Activated gamma-delta T cell treated with Interleukin-2 at 50 U/mL for 16 hours (primary cell): ENCODE data around the gene RPS15A.
"Not testable (repeated sequence)": the region's sequence is repeated elsewhere in the genome, so short reads cannot be mapped to it uniquely, and the experiment has no call there.

ENCODE experiments used
- DNase-seq: peaks from one replicate; pipeline ENCODE4 v3.0.0-alpha.2; 2020

RPS15A gene

DNA sequence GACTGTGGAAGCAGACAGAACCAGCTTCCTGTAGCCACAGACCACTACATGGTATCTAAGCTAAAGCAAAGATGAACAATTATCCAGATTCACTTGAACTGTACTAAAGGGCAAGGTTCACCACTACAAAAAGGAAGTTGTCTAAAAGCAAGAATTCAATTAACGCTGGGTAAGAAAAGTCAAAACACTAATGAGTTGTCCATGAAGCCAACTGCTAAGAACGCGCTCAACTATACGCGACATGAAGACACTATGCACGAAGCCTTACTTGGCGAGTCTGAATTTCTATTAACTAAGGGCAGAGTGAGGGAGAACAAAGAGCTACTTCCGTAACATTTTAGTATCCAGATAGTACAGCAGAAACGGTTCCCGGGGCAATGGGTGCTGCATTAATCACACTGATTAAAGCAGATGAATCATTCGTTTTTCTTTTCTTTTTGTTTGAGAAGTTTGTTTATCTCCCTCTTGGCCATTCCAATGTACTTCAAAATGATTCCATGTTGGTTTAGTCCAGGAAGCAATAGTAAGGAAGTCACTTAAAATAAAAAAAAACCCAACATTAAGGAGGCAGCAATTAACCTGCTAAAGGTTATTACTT is 2.8 kb upstream of the RPS15A start:
- no peak for DNase-seq

- no peak for DNase-seq
These were observed 652 bp downstream of the RPS15A start for GRCh38 chr16:18789515-18789849.

DNA sequence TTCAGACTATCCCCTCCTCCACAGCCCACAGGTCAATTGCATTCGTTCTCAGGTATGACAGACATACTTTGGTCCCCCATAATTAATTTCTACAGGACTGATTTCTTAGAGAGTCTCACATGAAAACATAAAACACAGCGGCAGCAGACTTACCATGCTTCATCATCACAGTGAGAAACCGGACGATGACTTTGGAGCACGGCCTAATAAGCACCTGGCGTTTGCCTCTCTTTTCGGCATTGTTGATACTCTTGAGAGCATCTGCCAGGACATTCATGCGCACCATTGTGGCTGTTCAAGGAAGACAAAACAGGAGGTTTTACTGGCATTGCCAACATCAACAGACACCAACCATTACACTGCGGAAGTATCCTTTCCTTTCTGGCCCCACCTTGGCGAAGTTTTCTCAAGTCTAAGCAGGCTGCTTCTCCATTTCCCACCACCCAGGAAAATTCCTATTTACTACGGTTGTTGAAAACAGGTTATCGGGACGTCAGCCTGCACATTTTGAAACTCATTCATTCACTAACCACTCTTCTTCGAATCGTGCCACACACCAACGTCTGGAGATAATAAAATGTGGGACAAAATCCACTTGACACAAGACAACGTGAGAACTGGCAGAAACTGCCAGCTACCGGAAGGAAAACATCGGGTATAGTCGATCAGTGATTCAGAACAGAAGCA is 1.2 kb downstream of the RPS15A start:
- DNase-seq = no peak

GRCh38 chr16:18784917-18785623 is 5.1 kb downstream of the RPS15A start:
- no peak for DNase-seq

DNA sequence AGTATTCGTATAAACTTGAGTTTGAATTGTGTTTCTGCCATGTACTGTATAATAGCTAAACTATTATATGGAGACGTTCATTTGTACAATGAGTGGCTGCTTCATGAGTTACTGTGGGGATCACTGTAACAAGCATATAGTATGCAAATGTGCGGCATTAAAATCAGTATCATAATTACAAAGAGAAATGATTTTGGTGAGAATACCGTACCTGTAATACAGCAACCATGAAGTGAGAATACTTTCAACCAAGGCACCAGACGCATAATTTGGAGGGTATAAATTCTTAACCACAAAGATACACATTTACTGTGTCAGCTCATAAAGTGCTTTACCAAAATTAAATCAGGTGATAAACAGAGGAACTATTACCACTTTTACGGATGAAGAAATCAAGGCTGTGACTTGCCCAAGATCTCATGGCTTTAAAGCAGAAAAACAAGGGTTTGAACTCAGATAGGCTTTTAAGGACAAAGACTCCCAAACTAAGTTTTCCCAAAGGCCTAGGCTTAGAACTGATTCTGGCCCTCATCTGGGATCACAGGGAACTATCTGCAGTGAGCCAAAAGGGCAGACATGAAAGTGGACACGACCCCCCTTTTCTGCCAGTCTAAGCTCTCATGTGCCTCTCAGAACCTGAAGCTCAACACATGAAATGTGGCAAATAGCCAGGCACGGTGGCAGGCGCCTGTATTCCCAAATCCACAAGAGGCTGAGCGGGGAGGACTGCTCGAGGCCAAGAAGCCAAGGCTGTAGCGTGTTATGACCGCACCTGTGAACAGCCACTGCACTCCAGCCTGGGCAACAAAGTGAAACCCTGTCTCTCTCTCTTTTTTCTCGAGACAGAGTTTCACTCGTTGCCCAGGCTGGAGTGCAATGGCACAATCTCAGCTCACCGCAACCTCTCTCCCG is 6.4 kb downstream of the RPS15A start:
- DNase-seq = no peak

DNA sequence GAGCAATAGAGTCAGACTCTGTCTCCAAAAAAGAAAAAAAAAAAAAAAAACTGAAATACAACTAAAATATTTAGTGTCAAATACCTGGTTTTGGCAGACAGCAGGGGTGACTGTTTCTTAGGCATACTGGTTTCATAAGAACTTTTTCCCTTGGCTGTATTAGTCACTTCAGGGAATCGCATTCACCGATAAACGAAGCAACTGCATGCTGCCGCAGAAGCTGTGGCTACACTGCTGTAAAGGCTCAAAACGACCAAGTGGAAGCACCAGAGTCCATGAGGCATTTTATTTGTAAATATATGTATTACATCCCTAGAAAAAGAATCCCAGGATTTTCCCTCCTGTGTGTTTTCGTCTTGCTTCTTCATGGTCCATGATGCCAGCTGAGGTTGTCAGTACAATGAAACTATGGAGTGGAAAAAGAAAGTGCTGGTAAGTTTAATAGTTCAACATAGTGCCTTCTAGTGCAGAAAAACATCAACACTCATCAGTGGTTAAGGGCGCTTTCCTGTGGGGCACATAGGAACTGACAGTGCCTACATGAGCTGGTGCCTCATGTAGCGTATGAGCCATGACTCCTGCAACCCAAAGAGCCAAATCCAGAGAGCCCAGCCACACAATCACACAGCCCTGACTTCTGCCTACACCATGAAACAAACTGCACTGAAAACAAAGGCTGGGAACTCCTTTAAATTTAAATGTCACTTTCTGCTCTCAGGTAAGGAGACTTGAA is 7.3 kb downstream of the RPS15A start:
- DNase-seq = no peak

- not testable (repeated sequence) for DNase-seq
These were observed 8.9 kb downstream of the RPS15A start for GRCh38 chr16:18781232-18781631.

DNA sequence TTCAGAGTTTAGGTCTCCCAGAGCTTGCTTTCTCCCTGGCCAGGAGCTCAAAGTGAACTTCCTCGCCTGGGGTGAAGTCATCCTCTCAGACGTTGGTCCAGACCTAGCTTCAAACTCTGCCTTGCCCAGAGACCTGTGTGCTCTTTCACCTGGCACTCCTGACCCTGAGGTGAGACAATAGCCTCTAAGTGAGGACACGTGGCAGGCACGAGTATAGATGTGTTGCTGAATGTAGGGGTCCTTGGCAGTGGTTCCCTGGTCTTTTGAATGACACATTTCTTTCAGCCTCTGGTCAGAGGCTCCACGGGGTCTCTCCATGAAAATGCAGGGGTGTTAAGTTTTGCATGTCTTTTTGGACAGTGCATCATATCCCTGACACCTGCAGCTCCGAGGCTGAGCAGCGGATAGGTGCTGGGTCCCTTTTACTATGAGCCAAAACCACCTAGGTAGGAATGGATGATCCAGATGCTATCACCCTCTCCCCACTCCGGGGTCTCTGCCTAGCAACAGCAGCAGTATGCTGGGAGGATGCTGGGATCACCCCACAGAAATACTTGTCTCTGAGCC is 9.6 kb downstream of the RPS15A start:
- not testable (repeated sequence) for DNase-seq

- DNase-seq = not testable (repeated sequence)
These were observed 12.5 kb downstream of the RPS15A start for GRCh38 chr16:18777664-18778063.

- DNase-seq = not testable (repeated sequence)
These were observed 13.8 kb downstream of the RPS15A start for GRCh38 chr16:18776334-18776733.

DNA sequence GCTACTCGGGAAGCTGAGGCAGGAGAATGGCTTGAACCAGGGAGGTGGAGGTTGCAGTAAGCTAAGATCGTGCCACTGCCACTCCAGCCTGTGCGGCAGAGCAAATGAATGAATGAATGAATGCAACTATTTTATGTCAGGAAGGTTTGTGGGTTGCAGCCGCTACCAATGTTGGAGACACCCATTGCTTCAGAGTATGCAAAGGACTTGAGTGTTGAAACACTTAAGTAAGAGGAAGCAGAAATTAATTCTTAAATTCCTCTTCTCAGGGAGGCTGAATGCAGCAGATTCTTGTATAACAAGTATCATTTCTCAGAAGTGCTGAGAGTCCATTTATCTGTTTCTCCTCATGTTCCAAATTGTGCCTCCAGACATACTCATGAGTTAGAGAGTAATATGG is 15.5 kb downstream of the RPS15A start:
- not testable (repeated sequence) for DNase-seq

- not testable (repeated sequence) for DNase-seq
These were observed 18.0 kb downstream of the RPS15A start for GRCh38 chr16:18772171-18772570.

- not testable (repeated sequence) for DNase-seq
These were observed 19.7 kb downstream of the RPS15A start for GRCh38 chr16:18770336-18770962.

GRCh38 chr16:18767217-18767616 is 22.9 kb downstream of the RPS15A start:
- DNase-seq = peak; percentile 40

GRCh38 chr16:18762713-18763112 is 27.4 kb downstream of the RPS15A start:
- DNase-seq = not testable (repeated sequence)

- DNase-seq = peak; percentile 39
These were observed 30.3 kb downstream of the RPS15A start for GRCh38 chr16:18759598-18760520.

DNA sequence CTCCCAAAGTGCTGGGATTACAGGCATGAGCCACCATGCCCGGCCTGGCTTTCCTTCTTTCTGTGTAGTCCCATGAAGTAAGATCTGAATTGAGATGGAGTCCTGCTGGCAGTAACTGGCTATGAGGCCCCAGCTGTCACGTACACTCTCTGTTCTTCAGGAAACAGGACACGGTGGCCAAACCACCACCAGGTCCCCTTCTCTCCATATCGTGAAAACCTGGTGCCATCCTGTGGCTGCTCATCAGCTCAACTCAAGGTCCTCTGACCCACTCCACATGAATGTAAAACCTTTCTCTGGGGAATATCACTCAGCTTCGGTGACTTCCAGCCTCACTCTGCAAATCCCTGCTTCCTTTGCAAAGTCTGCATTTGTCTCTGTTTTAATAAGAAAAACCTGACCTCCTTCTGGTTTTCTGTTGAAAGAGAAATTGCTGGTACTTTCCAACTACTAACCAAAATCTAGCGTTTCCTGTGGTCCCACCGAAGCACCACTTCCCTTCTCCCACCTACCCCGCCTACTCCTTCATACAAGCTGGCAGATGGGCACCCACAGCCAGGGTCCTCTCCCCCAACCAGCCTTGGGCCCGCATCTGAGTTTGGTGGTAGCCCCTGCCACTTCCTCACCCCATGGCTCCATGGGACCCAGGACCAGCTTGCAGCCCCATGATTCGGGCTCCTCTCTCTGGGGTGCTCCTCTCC is 32.0 kb downstream of the RPS15A start:
- DNase-seq = not testable (repeated sequence)

DNA sequence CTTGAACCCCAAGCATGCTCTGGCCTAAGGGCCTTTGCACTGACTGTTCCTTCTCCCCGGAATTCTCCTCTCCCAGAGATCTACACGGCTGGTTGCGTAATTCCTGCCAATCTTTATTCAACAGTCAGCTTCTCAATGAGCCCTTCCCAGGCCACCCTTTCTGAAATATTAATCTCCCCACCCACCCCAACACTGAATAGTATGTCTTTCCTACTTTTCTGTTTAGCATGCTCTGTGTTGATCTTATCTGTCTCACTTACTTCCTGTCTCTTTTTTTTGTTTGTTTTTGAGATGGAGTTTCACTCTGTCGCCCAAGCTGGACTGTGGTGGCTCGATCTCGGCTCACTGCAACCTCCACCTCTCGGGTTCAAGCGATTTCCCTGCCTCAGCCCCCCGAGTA is 33.5 kb downstream of the RPS15A start:
- DNase-seq = not testable (repeated sequence)

DNA sequence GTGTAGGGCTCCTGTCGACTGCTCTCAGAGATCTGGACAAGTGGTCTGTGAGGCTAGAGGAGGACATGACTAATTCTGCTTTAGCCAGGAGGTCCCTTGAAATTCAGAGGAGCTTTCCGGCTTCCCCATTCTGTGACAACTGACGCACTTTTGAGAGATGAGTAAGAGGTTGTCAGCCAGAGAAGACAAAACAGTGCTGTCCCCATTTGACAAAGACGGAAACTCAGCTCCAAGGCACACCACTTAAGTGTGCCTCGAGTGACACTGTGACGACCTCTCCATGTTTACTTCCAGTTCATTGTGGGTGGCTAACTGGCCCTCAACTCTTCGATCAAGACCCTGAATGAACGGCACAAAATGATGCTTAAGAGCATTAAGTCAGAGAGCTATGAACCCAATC is 47.3 kb downstream of the RPS15A start:
- not testable (repeated sequence) for DNase-seq

DNA sequence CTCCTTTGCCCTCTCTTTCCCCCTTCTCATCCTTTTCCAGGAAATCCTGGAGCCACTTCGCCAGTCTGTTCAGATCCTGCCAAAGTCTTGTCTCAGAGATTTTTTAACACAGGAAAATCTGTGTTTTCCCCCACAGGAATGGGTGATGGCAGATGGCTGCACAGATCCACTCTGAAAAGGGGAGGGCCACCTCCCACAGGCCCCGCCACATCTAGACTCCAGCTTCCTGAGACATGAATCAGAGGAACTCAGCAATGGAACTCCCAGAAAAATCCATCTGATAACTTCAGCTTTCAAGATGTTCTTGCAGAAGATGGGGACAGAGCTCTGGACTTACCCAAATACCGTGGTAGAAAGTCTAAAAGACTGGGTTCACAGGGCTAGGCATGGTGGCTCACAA is 50.1 kb downstream of the RPS15A start:
- DNase-seq = not testable (repeated sequence)
